ENCODE measurements around the gene C1QTNF12.

- TF ChIP-seq REST (IDR thresholded peaks at IDR 0.05; ENCODE audit: unreplicated experiment) = no peak
- no peak for TF ChIP-seq CTCF (conservative IDR thresholded peaks at IDR 0.05; ENCODE audit: low read depth in 2 of 2)
- no peak for TF ChIP-seq POLR2AphosphoS5 (IDR thresholded peaks at IDR 0.05; ENCODE audit: low read depth)
- no peak for TF ChIP-seq ZNF114 (CRISPR knock-in tag; IDR thresholded peaks at IDR 0.05)
- TF ChIP-seq EZH2 (IDR thresholded peaks at IDR 0.05; ENCODE audit: low read depth, unreplicated experiment) = no peak
- no peak for TF ChIP-seq ETS1 (IDR thresholded peaks at IDR 0.05)
- TF ChIP-seq EZH2phosphoT487 (IDR thresholded peaks at IDR 0.05; ENCODE audit: unreplicated experiment) = no peak
Measured at GRCh38 chr1:1197188-1197500, 49.4 kb downstream of the C1QTNF12 start.
